Pancreas (tissue), 10 donors: ENCODE measurements around the gene CRIM1. TPM values are rescaled to one million over a fixed set of nuclear protein-coding genes. Genes with fewer than 3 reads are reported as not detected.

ENCODE experiments used
- ATAC-seq, 4 donors: fragments of 200-7000 bp; cut with Tn5 transposase; one replicate each; pipeline versions ENCODE4 v1.8.0 to v1.9.1; 2020; ENCODE audit warnings: mild to moderate bottlenecking in 4 of 4, moderate library complexity in 4 of 4
- DNase-seq, 6 donors: peaks; one replicate each; pipeline ENCODE4 v3.0.0-alpha.2; 2020
- FAIRE-seq: peaks from 2 replicates; lab custom pipeline; 2012; peaks lifted over from hg19 to GRCh38; lab: Jason Lieb, UNC
- H3K27ac ChIP-seq, 4 donors: fragments of 200-600 bp; sonication (generic); 1 replicate in 3 of 4; 2 replicates in 1 of 4; pipeline versions ENCODE4 v1.5.0 to v1.8.0; 2020
- H3K27me3 ChIP-seq, 4 donors: fragments of 200-600 bp; one replicate each; pipeline ENCODE4 v1.8.0; 2021
- H3K36me3 ChIP-seq, 3 donors: fragments of 200-600 bp; sonication (generic) in 1 of 3; one replicate each; pipeline versions ENCODE4 v1.5.0 to v1.8.0; 2020 to 2021
- H3K4me1 ChIP-seq, 3 donors: fragments of 200-600 bp; one replicate each; pipeline ENCODE4 v1.8.0; 2021
- H3K4me3 ChIP-seq, 4 donors: fragments of 200-600 bp; sonication (generic) in 2 of 4; one replicate each; pipeline versions ENCODE4 v1.5.0 to v1.8.0; 2020 to 2021
- H3K9me3 ChIP-seq, 4 donors: fragments of 200-600 bp; one replicate each; pipeline ENCODE4 v1.8.0; 2021
- WGBS, 2 donors: extraction: QIAGEN DNeasy Blood & Tissue Kit; methylation state at CpG; one replicate each; pipeline ENCODE4 v1.1.7; 2013; 5-methylcytosine and 5-hydroxymethylcytosine counted together
- intact Hi-C, 3 donors: fragments of 100-400 bp; cut with DNase I; formaldehyde crosslinking; loops; one replicate each; pipeline versions ENCODE4 v1.11.1 to v1.14.2; 2022
- polyA plus RNA-seq, 2 donors: library from polyadenylated mRNA; stranded (reverse); fragments of 200-250 nt; gene quantifications; one replicate each; pipeline ENCODE4 v1.2.3, GENCODE V29; 2013
- total RNA-seq, 6 donors: library from RNA; stranded (reverse); fragmentation: NEBNext Ultra II Directional in 4 of 6; extraction: Animal tissue kit (Norgen Biotek cat#: 25700) in 4 of 6; gene quantifications; one replicate each; pipeline versions ENCODE4 v1.2.1 to v1.2.4, GENCODE V29; 2021 to 2023
- TF ChIP-seq, protein P1 (sequence below), 4 donors: fragments of 200-600 bp; sonication (generic) in 3 of 4; IDR thresholded peaks; one replicate each; pipeline versions ENCODE4 v1.5.0 to v1.8.0; 2021; ENCODE audit warnings: antibody characterized with exemption in 4 of 4
- donor health status: healthy with polysubstance abuse.
- donor health status: DM: no; HTN: no; CAD: no; lungs with moderate emphysema.
- donor health status: DM: no; HTN: no; CAD: no.
- donor health status: control.
- donor health status: control.
- donor health status: Bipolar disorder and iron deficiency.
- donor health status: DM: yes; HTN: yes; CAD: no.
- donor health status: DM: no; HTN: no; CAD: no.
- donor health status: DM: no; HTN: no; CAD: no.
- donor health status: DM: yes; HTN: yes; CAD: no.

CRIM1 gene
- total and polyA plus RNA-seq, 8 donors: 5.2 to 29.1 (median 20.2) TPM

DNA sequence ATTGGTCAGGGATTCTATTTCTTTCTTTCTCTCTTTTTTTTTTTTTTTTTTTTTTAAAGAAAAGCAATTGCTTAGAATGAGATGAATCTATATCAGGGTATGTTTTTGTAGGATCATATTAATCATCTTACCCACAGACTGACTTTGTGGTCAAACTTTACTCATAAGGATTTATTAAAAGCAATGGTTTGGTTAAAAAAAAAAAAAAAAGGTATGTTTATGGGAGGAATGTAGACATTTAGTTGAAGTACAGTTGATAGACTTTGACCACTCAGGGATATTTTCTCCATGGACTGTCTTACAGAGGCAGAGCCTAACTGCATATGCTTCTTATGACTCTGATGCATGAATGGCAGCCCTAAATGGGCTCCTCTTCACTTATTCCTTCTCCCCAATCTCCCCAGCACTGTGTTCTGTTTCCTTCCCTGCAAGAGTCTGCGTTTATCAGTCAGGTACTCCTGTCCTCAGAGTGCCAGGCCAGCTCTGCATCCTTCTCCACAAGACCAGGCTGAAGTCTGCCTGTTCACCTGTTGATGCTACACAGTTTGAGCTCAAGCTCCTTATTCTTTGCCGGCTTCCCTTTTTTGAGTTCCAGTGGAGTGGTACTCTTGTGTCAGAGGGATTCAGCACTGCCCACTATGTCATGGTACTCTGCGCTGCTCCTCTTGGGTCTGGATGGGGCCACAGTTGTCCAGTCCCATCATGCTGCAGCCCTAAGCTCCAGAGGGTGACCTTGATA is 24.3 kb downstream of the CRIM1 start:
- intact Hi-C loops: no loop called here
- TF ChIP-seq, protein P1, sequence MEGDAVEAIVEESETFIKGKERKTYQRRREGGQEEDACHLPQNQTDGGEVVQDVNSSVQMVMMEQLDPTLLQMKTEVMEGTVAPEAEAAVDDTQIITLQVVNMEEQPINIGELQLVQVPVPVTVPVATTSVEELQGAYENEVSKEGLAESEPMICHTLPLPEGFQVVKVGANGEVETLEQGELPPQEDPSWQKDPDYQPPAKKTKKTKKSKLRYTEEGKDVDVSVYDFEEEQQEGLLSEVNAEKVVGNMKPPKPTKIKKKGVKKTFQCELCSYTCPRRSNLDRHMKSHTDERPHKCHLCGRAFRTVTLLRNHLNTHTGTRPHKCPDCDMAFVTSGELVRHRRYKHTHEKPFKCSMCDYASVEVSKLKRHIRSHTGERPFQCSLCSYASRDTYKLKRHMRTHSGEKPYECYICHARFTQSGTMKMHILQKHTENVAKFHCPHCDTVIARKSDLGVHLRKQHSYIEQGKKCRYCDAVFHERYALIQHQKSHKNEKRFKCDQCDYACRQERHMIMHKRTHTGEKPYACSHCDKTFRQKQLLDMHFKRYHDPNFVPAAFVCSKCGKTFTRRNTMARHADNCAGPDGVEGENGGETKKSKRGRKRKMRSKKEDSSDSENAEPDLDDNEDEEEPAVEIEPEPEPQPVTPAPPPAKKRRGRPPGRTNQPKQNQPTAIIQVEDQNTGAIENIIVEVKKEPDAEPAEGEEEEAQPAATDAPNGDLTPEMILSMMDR (IDR thresholded peaks at IDR 0.05): no peak
- ATAC-seq: no peak
- Histone ChIP-seq H3K9me3 (no peaks in the 10 kb centered on the region), H3K4me3 (no peak overlapping the region), H3K4me1 (peaks cover 7 to 16% (median 12%) of the 10 kb centered on the region in 3 donors), H3K27me3 (no peaks in the 10 kb centered on the region), H3K27ac (peak overlapping the region in 2 of 4 donors; percentile 31 to 64), H3K36me3 (no peaks in the 10 kb centered on the region)
- FAIRE-seq: no peak
- DNase-seq: no peak
- WGBS, 2 donors: 88 to 91% methylated on average over 3 of the region's 3 CpGs

DNA sequence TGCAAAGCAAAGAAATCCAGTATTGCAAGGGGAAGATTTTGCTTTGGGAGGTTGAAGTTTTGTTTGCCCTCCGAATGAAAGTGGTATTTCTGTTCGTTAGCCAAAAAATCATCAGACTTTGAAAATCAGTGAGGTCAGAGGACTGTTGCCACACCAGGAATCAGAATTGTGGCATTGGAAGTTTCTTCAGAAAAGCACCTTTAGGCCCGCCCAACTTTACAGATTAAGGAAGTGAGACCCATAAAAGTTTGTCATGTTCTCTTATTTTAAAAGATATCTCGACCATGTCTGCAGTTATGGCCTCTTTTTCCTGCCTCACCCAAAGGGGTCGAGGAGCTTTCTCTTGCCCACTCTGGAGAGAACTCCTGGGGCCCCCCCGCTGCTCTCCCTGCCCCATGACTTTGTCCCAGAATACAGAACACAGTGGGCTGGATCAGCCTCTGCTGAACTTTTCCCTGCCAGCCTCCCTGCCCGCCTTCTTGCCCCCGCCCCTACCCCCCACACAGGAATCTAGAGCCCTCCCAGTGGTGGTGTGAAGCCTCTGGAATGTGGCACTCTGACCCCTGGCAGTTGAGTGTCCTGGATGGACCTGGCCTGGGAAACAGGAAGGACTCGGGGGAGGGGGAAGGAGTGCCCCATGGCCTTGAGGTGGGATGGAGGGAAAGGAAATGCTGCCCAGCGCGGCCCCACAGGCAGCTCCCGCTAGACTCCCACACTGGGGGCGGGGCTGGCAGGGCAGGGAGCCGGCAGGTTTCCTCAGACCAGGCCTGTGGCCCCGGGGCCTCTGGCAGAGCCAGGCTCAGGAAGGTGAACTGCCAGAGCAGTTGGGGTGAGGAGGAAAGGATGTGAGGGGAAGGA is 25.3 kb downstream of the CRIM1 start:
- TF ChIP-seq, protein P1 (IDR thresholded peaks at IDR 0.05): no peak
- peak; percentile 59 to 88 (median 80) for ATAC-seq
- Histone ChIP-seq H3K4me3 (no peak overlapping the region), H3K9me3 (no peaks in the 10 kb centered on the region), H3K36me3 (no peaks in the 10 kb centered on the region), H3K27ac (peak overlapping the region; percentile 22 to 64 (median 44)), H3K4me1 (peaks cover 2 to 15% (median 7%) of the 10 kb centered on the region in 3 donors), H3K27me3 (no peaks in the 10 kb centered on the region)
- FAIRE-seq: no peak
- peak; percentile 20 to 78 (median 74) for DNase-seq
- intact Hi-C loops: no loop called here
- 40 to 47% methylated on average over 15 of the region's 15 CpGs for WGBS, 2 donors

DNA sequence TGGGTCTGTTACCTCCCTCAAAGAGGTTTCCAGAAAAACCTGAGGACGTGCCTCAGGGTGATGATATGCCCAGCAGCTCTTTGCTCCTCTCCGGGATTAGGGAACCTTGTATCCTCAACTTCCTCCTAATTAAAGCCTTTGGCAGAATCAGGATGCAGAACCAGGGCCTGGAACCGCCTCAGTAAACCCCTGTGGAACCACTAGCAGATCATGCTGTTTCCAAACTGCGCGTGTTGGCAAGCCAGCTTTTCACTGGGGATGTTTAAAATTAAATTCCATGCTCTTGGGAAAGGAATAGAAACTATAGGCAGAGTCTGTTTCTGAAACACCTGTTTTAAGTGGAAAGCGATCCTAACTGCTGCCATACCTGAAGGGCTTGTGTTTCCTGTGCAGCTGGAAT is 26.4 kb downstream of the CRIM1 start:
- Histone ChIP-seq H3K27ac (peak overlapping the region in 3 of 4 donors; percentile 8 to 58 (median 22)), H3K4me1 (peaks cover 0 to 4% (median under 1%) of the 10 kb centered on the region in 3 donors), H3K27me3 (no peaks in the 10 kb centered on the region), H3K4me3 (no peak overlapping the region), H3K36me3 (no peaks in the 10 kb centered on the region), H3K9me3 (no peaks in the 10 kb centered on the region)
- intact Hi-C loops: no loop called here
- WGBS, 2 donors: 81 to 88% methylated on average over 6 of the region's 6 CpGs
- no peak for DNase-seq
- TF ChIP-seq, protein P1 (IDR thresholded peaks at IDR 0.05): no peak
- no peak for FAIRE-seq
- ATAC-seq: no peak

DNA sequence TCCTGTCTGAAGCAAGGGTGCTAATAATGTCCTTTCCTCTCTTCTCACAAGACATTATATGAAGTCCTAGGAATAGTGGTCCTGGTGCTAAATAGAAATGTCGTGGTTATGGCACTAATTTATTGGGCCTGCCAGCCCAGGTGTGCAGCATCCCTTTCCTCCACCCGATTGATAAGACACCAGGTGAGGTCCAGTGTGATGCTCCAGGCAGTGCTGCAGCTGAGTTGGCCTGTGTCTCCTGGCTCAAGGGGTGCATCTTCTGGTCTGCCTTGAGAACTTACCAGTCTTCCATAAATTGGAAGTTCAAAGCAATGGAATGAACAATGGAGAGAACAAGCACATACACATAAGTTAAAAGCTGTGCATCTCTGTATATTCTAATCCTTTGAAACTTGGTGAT is 26.9 kb downstream of the CRIM1 start:
- no peaks in the 10 kb centered on the region for H3K9me3 ChIP-seq
- no peak for ATAC-seq
- H3K36me3 ChIP-seq: no peaks in the 10 kb centered on the region
- DNase-seq: no peak
- TF ChIP-seq, protein P1 (IDR thresholded peaks at IDR 0.05): no peak
- H3K27me3 ChIP-seq: no peaks in the 10 kb centered on the region
- H3K4me1 ChIP-seq: peaks cover 0 to 5% (median 4%) of the 10 kb centered on the region in 3 donors
- no peak overlapping the region for H3K4me3 ChIP-seq
- WGBS, 2 donors: 38 to 72% methylated on average over 2 of the region's 2 CpGs
- H3K27ac ChIP-seq: no peak overlapping the region
- FAIRE-seq: no peak
- intact Hi-C loops: no loop called here
